Measurements from ENCODE around the gene PHIP.
"Not testable (repeated sequence)": the region's sequence is repeated elsewhere in the genome, so short reads cannot be mapped to it uniquely, and the experiment has no call there.

Gene PHIP

GRCh38 chr6:78921168-78921567 lies 156.9 kb downstream of the PHIP start:
- DNase-seq (ENCODE audit: low spot score), result not testable (repeated sequence)

GRCh38 chr6:78917788-78918187 lies 160.3 kb downstream of the PHIP start:
- no peak for DNase-seq (ENCODE audit: low spot score)

- no peak for DNase-seq (ENCODE audit: low spot score)
These were observed 161.6 kb downstream of the PHIP start for GRCh38 chr6:78916411-78916810.

- peak; percentile 51 for DNase-seq (ENCODE audit: low spot score)
These were observed 166.7 kb downstream of the PHIP start for GRCh38 chr6:78911218-78911940.

- peak; percentile 73 for DNase-seq (ENCODE audit: low spot score)
These were observed 167.4 kb downstream of the PHIP start for GRCh38 chr6:78910591-78911171.

GRCh38 chr6:78910010-78910409 lies 168.0 kb downstream of the PHIP start:
- no peak for DNase-seq (ENCODE audit: low spot score)

GRCh38 chr6:78909391-78909790 lies 168.7 kb downstream of the PHIP start:
- peak; percentile 74 for DNase-seq (ENCODE audit: low spot score)

- no peak for DNase-seq (ENCODE audit: low spot score)
These were observed 169.4 kb downstream of the PHIP start for GRCh38 chr6:78908621-78909020.

GRCh38 chr6:78896227-78896626 lies 181.8 kb downstream of the PHIP start:
- DNase-seq (ENCODE audit: low spot score), result no peak

GRCh38 chr6:78889901-78890300 lies 188.2 kb downstream of the PHIP start:
- not testable (repeated sequence) for DNase-seq (ENCODE audit: low spot score)

Measured in GM03348 (cell line).